Left renal pelvis (tissue), 4 donors: ENCODE data around the gene SMIM11. TPM values are rescaled to one million over a fixed set of nuclear protein-coding genes. Genes with fewer than 3 reads are reported as not detected.
"Not testable (repeated sequence)": the region's sequence is repeated elsewhere in the genome, so short reads cannot be mapped to it uniquely, and the experiment has no call there.

Experiments
- DNase-seq, 4 donors: peaks; one replicate each; pipeline ENCODE4 v3.0.0-alpha.2; 2013; ENCODE audit warnings: low read depth in 4 of 4, low spot score in 3 of 4
- polyA plus RNA-seq, 4 donors: library from polyadenylated mRNA; unstranded; fragments of 120-200 nt; gene quantifications; one replicate each; pipeline ENCODE4 v1.2.1, GENCODE V29; 2013; ENCODE audit not compliant: insufficient read length in 4 of 4

SMIM11 gene
- 10 to 100 TPM in 2 of 4 donors, 1 to 10 TPM in 2; 1.9 to 12.6 (median 9.5) TPM for polyA plus RNA-seq

GRCh38 chr21:34374940-34375618, at the start of gene SMIM11:
TSS of gene SMIM11 (plus strand) at chr21:34375507. CDS start at chr21:34379505, 3,998 bp downstream.
- not testable (repeated sequence) for DNase-seq

GRCh38 chr21:34330055-34330454, 45.3 kb upstream of the SMIM11 start:
- no peak for DNase-seq

- DNase-seq: no peak
Observed at GRCh38 chr21:34331726-34332125, 43.6 kb upstream of the SMIM11 start.

GRCh38 chr21:34332347-34332746, 43.0 kb upstream of the SMIM11 start:
- DNase-seq: no peak

- DNase-seq: no peak
Observed at GRCh38 chr21:34333121-34333739, 42.1 kb upstream of the SMIM11 start.

GRCh38 chr21:34335316-34335715, 40.0 kb upstream of the SMIM11 start:
- no peak for DNase-seq

GRCh38 chr21:34336245-34336644, 39.1 kb upstream of the SMIM11 start:
- no peak for DNase-seq

GRCh38 chr21:34336756-34337391, 38.4 kb upstream of the SMIM11 start:
- no peak for DNase-seq

- no peak for DNase-seq
Observed at GRCh38 chr21:34337741-34338140, 37.6 kb upstream of the SMIM11 start.

- no peak for DNase-seq
Observed at GRCh38 chr21:34338226-34338625, 37.1 kb upstream of the SMIM11 start.

- no peak for DNase-seq
Observed at GRCh38 chr21:34340061-34340460, 35.2 kb upstream of the SMIM11 start.

GRCh38 chr21:34342476-34342875, 32.8 kb upstream of the SMIM11 start:
- DNase-seq: no peak

GRCh38 chr21:34343347-34343746, 32.0 kb upstream of the SMIM11 start:
- DNase-seq: no peak

- DNase-seq: no peak
Observed at GRCh38 chr21:34343838-34344381, 31.4 kb upstream of the SMIM11 start.

GRCh38 chr21:34344584-34344983, 30.7 kb upstream of the SMIM11 start:
- DNase-seq: no peak

- DNase-seq: peak in 1 of 4 donors; percentile 25
Observed at GRCh38 chr21:34345091-34345871, 30.0 kb upstream of the SMIM11 start.

GRCh38 chr21:34345892-34346291, 29.4 kb upstream of the SMIM11 start:
- DNase-seq: no peak

- DNase-seq: no peak
Observed at GRCh38 chr21:34348890-34349519, 26.3 kb upstream of the SMIM11 start.

- DNase-seq: peak in 3 of 4 donors; percentile 29 to 48 (median 31)
Observed at GRCh38 chr21:34351786-34352241, 23.5 kb upstream of the SMIM11 start.

- DNase-seq: no peak
Observed at GRCh38 chr21:34352556-34352955, 22.8 kb upstream of the SMIM11 start.
